Activated T-helper 1 cell treated with anti-CD3 and anti-CD28 coated beads, Interleukin-12 subunit alpha, Interleukin-12 subunit beta, Interleukin-2, Interleukin-4 antibody, amounts not matched to agents 30 ng/mL and 10 ng/mL and 1 ng/mL, durations not matched to agents 14 hours and 24 hours and 36 hours (primary cell): ENCODE results near the gene MYH3. TPM values are rescaled to one million over a fixed set of nuclear protein-coding genes. Genes with fewer than 3 reads are reported as not detected.

Experiments used
- DNase-seq: peaks from one replicate; pipeline ENCODE4 v3.0.0; 2021; ENCODE audit warnings: low spot score
- H3K27ac Mint-ChIP-seq: one replicate; pipeline ENCODE4 v1.8.0; 2021; ENCODE audit warnings: mild to moderate bottlenecking, mixed read lengths
- H3K27me3 Mint-ChIP-seq: one replicate; pipeline ENCODE4 v1.8.0; 2022; ENCODE audit warnings: mild to moderate bottlenecking, moderate library complexity, mixed read lengths; ENCODE audit not compliant: insufficient read depth
- H3K36me3 Mint-ChIP-seq: one replicate; pipeline ENCODE4 v1.8.0; 2021; ENCODE audit warnings: low read depth, mixed read lengths
- H3K4me1 Mint-ChIP-seq: one replicate; pipeline ENCODE4 v1.8.0; 2021; ENCODE audit warnings: low read depth, mixed read lengths
- H3K4me3 Mint-ChIP-seq: one replicate; pipeline ENCODE4 v1.8.0; 2021; ENCODE audit warnings: mild to moderate bottlenecking, moderate library complexity, mixed read lengths
- H3K9me3 Mint-ChIP-seq: one replicate; pipeline ENCODE4 v1.8.0; 2021; ENCODE audit warnings: mixed read lengths
- intact Hi-C: fragments of 100-400 bp; cut with micrococcal nuclease; formaldehyde crosslinking; loops from one replicate; pipeline ENCODE4 v1.15.1; 2024
- total RNA-seq: library from RNA; stranded (reverse); gene quantifications from 2 replicates; pipeline ENCODE4 v1.2.3, GENCODE V29; 2022

Gene MYH3
- total RNA-seq, 1 donor from 2014 or later = 6.5 TPM

GRCh38 chr17:10668775-10669174 is 11.7 kb upstream of the MYH3 start:
- H3K27me3 Mint-ChIP-seq = no peaks in the 10 kb centered on the region
- no peak for DNase-seq
- no peaks in the 10 kb centered on the region for H3K4me1 Mint-ChIP-seq
- no peaks in the 10 kb centered on the region for H3K9me3 Mint-ChIP-seq
- peaks cover 1% of the 10 kb centered on the region for H3K36me3 Mint-ChIP-seq
- H3K27ac Mint-ChIP-seq = no peak overlapping the region
- intact Hi-C loops = no loop called here
- H3K4me3 Mint-ChIP-seq = no peak overlapping the region

- Mint-ChIP-seq H3K27me3 (no peaks in the 10 kb centered on the region), H3K36me3 (no peaks in the 10 kb centered on the region), H3K4me1 (no peaks in the 10 kb centered on the region), H3K27ac (no peak overlapping the region), H3K4me3 (no peak overlapping the region), H3K9me3 (no peaks in the 10 kb centered on the region)
- intact Hi-C loops = no loop called here
- no peak for DNase-seq
Measured at GRCh38 chr17:10666906-10667305, 9.8 kb upstream of the MYH3 start.

GRCh38 chr17:10664571-10664970 is 7.5 kb upstream of the MYH3 start:
- intact Hi-C loops = no loop called here

DNA sequence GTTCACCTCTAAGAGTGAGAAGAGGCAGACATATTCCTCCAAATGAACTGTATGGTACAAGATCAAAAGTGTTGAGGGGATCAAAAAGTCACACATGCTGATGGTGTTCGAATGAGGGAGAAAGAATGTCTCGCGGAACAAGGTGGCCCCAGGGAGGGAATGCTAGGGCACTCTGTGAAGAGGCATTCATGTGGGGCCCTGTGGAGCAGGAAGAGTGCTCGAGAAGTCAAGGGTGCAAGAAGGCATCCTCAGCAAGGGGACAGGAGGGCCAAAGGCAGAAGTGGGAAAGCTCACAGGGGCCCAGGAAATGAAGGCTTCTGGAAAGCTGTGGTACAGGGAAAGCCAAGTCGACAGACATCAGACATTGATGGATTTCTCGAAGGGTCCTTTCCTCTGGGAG is 6.1 kb upstream of the MYH3 start:
- H3K4me1 Mint-ChIP-seq = no peaks in the 10 kb centered on the region
- no peak overlapping the region for H3K4me3 Mint-ChIP-seq

More at GRCh38 chr17:10664571-10664970, 7.5 kb upstream of the MYH3 start:
- no peak overlapping the region for H3K27ac Mint-ChIP-seq
- H3K36me3 Mint-ChIP-seq = no peaks in the 10 kb centered on the region
- H3K27me3 Mint-ChIP-seq = no peaks in the 10 kb centered on the region
- no peaks in the 10 kb centered on the region for H3K9me3 Mint-ChIP-seq
- DNase-seq = no peak
- H3K4me3 Mint-ChIP-seq = no peak overlapping the region
- no peaks in the 10 kb centered on the region for H3K4me1 Mint-ChIP-seq

GRCh38 chr17:10661437-10661836 is 4.3 kb upstream of the MYH3 start:
- intact Hi-C loops = no loop called here
- DNase-seq = no peak
- Mint-ChIP-seq H3K9me3 (no peaks in the 10 kb centered on the region), H3K27ac (no peak overlapping the region), H3K4me1 (no peaks in the 10 kb centered on the region), H3K27me3 (no peaks in the 10 kb centered on the region), H3K4me3 (no peak overlapping the region), H3K36me3 (no peaks in the 10 kb centered on the region)

More for the DNA sequence above, 6.1 kb upstream of the MYH3 start:
- H3K27me3 Mint-ChIP-seq = no peaks in the 10 kb centered on the region
- no peak for DNase-seq
- H3K36me3 Mint-ChIP-seq = no peaks in the 10 kb centered on the region
- H3K9me3 Mint-ChIP-seq = no peaks in the 10 kb centered on the region
- intact Hi-C loops = no loop called here
- no peak overlapping the region for H3K27ac Mint-ChIP-seq

GRCh38 chr17:10657879-10658278 is 770 bp upstream of the MYH3 start:
- Mint-ChIP-seq H3K9me3 (no peaks in the 10 kb centered on the region), H3K4me1 (peaks cover 3% of the 10 kb centered on the region), H3K4me3 (no peak overlapping the region), H3K27me3 (no peaks in the 10 kb centered on the region), H3K27ac (no peak overlapping the region), H3K36me3 (no peaks in the 10 kb centered on the region)
- DNase-seq = no peak
- intact Hi-C loops = no loop called here

DNA sequence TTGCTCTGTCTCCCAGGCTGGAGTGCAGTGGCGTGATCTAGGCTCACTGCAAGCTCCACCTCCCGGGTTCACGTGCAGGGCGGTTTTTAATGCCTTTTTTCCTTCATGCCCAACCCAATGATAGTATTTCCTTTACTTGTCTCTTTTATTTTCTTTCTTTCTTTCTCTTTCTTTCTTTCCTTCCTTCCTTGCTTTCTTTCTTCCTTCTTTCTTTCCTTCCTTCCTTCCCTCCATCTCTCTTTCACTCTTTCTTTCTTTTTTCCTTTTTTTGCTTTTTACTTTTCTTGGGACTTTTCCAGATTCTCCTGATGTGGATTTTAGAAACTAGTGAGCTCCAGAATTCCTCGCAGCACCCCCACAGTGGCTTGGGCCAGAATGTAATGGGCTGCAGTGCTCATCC is 3.1 kb downstream of the MYH3 start:
- Mint-ChIP-seq H3K27ac (peak overlapping the region; percentile 32), H3K9me3 (no peaks in the 10 kb centered on the region), H3K27me3 (no peaks in the 10 kb centered on the region), H3K36me3 (no peaks in the 10 kb centered on the region), H3K4me1 (peaks cover 5% of the 10 kb centered on the region), H3K4me3 (no peak overlapping the region)
- no peak for DNase-seq
- intact Hi-C loops = no loop called here

DNA sequence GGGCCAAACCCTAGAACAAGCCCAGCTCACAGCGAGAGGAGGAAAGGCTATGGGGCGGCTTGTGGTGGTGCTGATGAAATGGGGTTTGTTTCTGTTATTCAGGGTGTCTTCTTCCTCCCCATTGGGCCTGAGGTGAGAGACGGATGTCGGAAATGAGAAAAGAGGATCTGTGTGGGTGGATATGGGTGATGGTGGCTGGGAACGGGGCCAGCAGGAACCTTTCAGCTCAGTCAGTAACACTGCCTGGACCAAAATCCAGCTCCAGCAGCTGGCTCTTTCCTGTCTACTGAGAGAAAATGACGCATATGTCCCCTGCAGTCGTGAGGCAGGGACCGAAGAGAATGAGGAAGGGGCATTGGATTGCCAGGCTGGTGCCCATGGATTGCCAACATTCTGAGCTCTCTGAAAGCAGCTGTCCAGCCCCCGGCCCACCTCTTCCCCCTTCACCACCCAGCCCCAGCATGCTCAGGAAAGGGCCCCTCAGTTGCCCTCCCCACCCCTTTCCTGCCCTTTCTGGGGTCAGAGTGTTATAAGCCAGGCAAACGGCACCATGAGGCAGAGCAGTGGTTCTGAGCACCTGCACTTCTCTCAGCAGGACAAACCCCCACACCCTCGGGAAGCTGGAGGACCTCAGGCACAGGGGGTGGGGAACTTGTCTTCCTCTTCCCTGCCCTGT is 4.0 kb downstream of the MYH3 start:
- Mint-ChIP-seq H3K27me3 (no peaks in the 10 kb centered on the region), H3K27ac (peak overlapping the region; percentile 56), H3K4me3 (peak overlapping the region; percentile 12), H3K4me1 (peaks cover 5% of the 10 kb centered on the region), H3K36me3 (no peaks in the 10 kb centered on the region), H3K9me3 (no peaks in the 10 kb centered on the region)
- intact Hi-C loops = no loop called here
- DNase-seq = no peak

DNA sequence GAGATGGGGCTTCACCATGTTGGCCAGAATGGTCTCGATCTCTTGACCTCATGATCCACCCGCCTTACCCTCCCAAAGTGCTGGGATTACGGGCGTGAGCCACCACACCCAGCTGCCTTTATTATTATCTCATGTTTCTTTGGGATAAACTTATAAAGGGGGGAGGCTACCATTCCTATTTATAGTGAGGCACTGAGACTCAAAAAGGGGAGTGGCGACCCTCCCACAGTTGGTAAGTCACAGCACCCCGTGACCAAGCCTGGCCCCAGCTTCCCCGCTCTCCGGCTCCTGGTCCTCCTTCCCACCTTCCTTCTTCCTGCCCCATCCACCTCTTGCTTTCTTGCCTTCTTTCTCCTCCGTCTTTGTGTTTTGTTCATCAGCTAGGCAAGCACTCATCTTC is 5.2 kb downstream of the MYH3 start:
- H3K36me3 Mint-ChIP-seq = no peaks in the 10 kb centered on the region
- no peak overlapping the region for H3K4me3 Mint-ChIP-seq
- DNase-seq = no peak
- H3K27ac Mint-ChIP-seq = no peak overlapping the region
- no peaks in the 10 kb centered on the region for H3K9me3 Mint-ChIP-seq
- H3K27me3 Mint-ChIP-seq = no peaks in the 10 kb centered on the region
- intact Hi-C loops = no loop called here
- H3K4me1 Mint-ChIP-seq = peaks cover 5% of the 10 kb centered on the region

DNA sequence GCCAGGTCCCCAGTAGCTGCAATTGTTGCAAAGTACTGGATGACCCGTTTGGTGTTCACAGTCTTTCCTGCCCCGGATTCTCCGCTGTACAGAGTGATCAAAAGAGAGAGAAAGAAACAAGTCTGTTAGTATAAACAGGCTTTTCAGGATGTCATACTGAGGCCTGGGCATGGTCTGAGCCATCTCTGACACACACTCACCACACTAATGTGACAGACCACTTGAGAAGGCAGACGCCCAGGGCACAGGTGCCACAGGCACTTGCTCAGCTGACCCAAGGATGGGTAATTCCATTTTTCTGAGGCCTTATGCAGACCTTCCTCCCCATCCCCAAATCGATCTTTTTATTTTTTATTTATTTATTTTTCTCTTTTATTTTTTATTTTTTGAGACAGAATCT is 7.5 kb downstream of the MYH3 start:
- intact Hi-C loops = loop anchor here (5.0 kb wide), 1 partner anchor 83 kb away; the partner anchor contains the start of gene TMEM220
- Mint-ChIP-seq H3K27me3 (no peaks in the 10 kb centered on the region), H3K9me3 (no peaks in the 10 kb centered on the region), H3K27ac (no peak overlapping the region), H3K4me1 (peaks cover 5% of the 10 kb centered on the region), H3K4me3 (no peak overlapping the region), H3K36me3 (no peaks in the 10 kb centered on the region)
- DNase-seq = no peak

- peaks cover 5% of the 10 kb centered on the region for H3K4me1 Mint-ChIP-seq
- no peak overlapping the region for H3K4me3 Mint-ChIP-seq
- H3K36me3 Mint-ChIP-seq = peaks cover 4% of the 10 kb centered on the region
- intact Hi-C loops = loop anchor here (5.0 kb wide), 1 partner anchor 83 kb away; the partner anchor contains the start of gene TMEM220
- no peak for DNase-seq
- no peaks in the 10 kb centered on the region for H3K9me3 Mint-ChIP-seq
- H3K27ac Mint-ChIP-seq = no peak overlapping the region
- H3K27me3 Mint-ChIP-seq = no peaks in the 10 kb centered on the region
Measured at GRCh38 chr17:10648956-10649355, 8.2 kb downstream of the MYH3 start.

GRCh38 chr17:10648381-10648780 is 8.7 kb downstream of the MYH3 start:
- Mint-ChIP-seq H3K4me3 (no peak overlapping the region), H3K27ac (no peak overlapping the region), H3K36me3 (peaks cover 4% of the 10 kb centered on the region), H3K4me1 (peaks cover 5% of the 10 kb centered on the region), H3K27me3 (no peaks in the 10 kb centered on the region), H3K9me3 (no peaks in the 10 kb centered on the region)
- intact Hi-C loops = loop anchor here (5.0 kb wide), 1 partner anchor 84 kb away; the partner anchor contains the start of gene TMEM220
- no peak for DNase-seq

DNA sequence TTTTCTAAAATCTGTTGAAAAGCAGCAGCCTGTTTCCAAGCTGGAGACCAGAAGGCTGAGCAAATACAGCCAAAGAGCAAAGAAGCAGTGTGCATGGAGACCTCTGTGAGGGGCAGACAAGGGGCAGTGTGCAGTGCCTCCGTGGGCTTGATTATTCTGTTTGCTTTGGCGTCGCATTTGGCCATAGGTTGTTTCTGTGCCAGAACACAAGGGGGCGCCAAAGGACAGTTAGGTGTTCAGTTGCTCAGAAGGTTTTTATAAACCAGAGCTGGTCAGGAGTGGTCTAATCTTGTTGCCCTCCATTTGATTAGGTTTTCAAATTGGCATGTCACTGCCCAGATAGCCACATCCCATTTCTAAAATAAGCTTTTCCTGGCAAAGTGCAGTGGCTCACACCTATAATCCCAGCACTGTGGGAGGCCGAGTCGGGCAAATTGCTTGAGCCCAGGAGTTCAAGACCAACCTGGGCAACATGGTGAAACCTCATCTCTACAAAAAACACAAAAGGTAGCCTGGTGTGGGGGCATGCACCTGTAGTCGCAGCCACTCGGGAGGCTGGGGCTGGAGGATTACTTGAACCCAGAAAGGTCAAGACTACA is 10.6 kb downstream of the MYH3 start:
- intact Hi-C loops = loop anchor here (1.0 to 5.0 kb wide), 3 partner anchors 38 to 86 kb away; partner anchors contain the start of genes ADPRM, SCO1 and TMEM220
- no peaks in the 10 kb centered on the region for H3K4me1 Mint-ChIP-seq
- H3K9me3 Mint-ChIP-seq = no peaks in the 10 kb centered on the region
- peak; percentile 60 for DNase-seq
- no peaks in the 10 kb centered on the region for H3K27me3 Mint-ChIP-seq
- H3K27ac Mint-ChIP-seq = no peak overlapping the region
- H3K4me3 Mint-ChIP-seq = no peak overlapping the region
- peaks cover 4% of the 10 kb centered on the region for H3K36me3 Mint-ChIP-seq
